Measurements from ENCODE around the gene SMPD2. TPM values are rescaled to one million over a fixed set of nuclear protein-coding genes. Genes with fewer than 3 reads are reported as not detected.

SMPD2 gene
- total and polyA plus RNA-seq, 9 of the 15 experiments (the other 6 are each of a cell fraction or from before 2014, with no cell fraction given): 0.13 to 21.8 (median 18.3) TPM

DNA sequence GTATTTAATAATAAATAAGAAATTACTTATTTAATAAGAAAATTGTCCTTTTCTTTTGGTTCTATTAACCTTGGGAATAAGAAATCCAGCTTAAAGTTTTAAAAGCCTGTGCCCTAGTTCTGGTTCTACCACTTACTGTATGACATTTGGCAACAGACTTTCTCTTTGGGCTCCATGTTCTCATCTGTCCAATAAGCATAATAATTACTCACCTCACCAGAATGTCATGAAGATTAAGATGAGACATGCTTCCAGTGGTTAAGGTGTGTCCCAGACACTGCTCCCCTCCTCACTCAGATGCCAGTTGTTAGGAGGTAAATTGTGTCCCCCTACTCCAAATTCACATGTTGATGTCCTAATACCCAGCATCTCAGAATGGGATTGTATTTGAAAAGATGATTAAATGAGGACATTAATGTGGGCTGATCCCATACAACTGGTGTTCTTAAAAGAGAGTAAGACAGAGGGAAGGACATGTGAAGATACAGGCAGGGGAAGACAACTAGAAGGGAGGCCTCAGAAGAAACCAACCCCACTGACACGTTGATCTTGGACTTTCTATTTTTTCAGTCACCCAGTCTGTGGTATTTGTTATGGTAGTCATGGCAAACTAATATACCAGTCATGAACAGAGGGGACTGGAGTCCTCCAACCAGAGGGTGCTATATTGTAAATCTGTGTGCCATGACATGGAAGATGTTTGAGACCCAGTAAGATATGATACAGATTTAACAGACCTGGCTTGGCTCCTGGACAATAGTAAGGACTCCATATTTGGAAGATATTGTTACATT is 21.4 kb downstream of the SMPD2 start:
- Histone ChIP-seq H3K9ac (ENCODE audit: insufficient read depth in 1 of 2, low read depth in 2 of 2, low read length in 2 of 2) (no peak overlapping the region), H3K36me3 (ENCODE audit: control insufficient read depth, insufficient read depth, low read length) (peaks cover 55% of the 10 kb centered on the region), H4K20me1 (replicated peaks; ENCODE audit: control insufficient read depth, insufficient read depth, low read length) (no peaks in the 10 kb centered on the region), H2AFZ (ENCODE audit: low read depth, low read length) (no peak overlapping the region), H3K27me3 (ENCODE audit: control insufficient read depth in 2 of 2, insufficient read depth in 2 of 2, low read length in 2 of 2) (no peaks in the 10 kb centered on the region), H3K4me2 (ENCODE audit: insufficient read depth, low read length) (no peak overlapping the region), H3K27ac (ENCODE audit: extremely low read depth, low read depth, low read length) (no peak overlapping the region), H3K4me3 (no peak overlapping the region), H3K79me2 (ENCODE audit: control insufficient read depth, insufficient read depth, low read length) (peaks cover 5% of the 10 kb centered on the region; the same call in 1 of the 3 replicates), H3K9me3 (replicated peaks; ENCODE audit: control insufficient read depth, insufficient read depth, low read depth, low read length) (no peaks in the 10 kb centered on the region), H3K4me1 (replicated peaks in 1 of 2; ENCODE audit: control insufficient read depth in 2 of 2, insufficient read depth in 2 of 2, low read length in 2 of 2) (no peaks in the 10 kb centered on the region; a peak in 2 of 5 replicates), H3K9me1 (ENCODE audit: control insufficient read depth, insufficient read depth, low read length) (no peaks in the 10 kb centered on the region)
- ATAC-seq (no peak), DNase-seq (ENCODE audit: extremely low read depth in 1 of 4, low spot score in 3 of 4) (no peak), FAIRE-seq (no peak)
- TF ChIP-seq, protein P1, sequence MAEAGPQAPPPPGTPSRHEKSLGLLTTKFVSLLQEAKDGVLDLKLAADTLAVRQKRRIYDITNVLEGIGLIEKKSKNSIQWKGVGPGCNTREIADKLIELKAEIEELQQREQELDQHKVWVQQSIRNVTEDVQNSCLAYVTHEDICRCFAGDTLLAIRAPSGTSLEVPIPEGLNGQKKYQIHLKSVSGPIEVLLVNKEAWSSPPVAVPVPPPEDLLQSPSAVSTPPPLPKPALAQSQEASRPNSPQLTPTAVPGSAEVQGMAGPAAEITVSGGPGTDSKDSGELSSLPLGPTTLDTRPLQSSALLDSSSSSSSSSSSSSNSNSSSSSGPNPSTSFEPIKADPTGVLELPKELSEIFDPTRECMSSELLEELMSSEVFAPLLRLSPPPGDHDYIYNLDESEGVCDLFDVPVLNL (CRISPR knock-in tag; IDR thresholded peaks at IDR 0.05; ENCODE audit: low read depth): no peak
- no peak for TF ChIP-seq STAG1 (CRISPR knock-in tag; IDR thresholded peaks at IDR 0.05; ENCODE audit: borderline replicate concordance)
- TF ChIP-seq TRIM28 (IDR thresholded peaks at IDR 0.05): no peak
- TF ChIP-seq JUN (IDR thresholded peaks at IDR 0.05; ENCODE audit: borderline replicate concordance, low read depth, low read length): no peak
- TF ChIP-seq JUN (CRISPR knock-in tag; IDR thresholded peaks at IDR 0.05; ENCODE audit: borderline replicate concordance): no peak
- TF ChIP-seq ZNF445 (CRISPR knock-in tag; IDR thresholded peaks at IDR 0.05; ENCODE audit: low read depth): no peak
- no peak for TF ChIP-seq TAL1 (IDR thresholded peaks at IDR 0.05)
- TF ChIP-seq EZH2 (IDR thresholded peaks at IDR 0.05; ENCODE audit: borderline replicate concordance, low read depth, low read length): no peak
- TF ChIP-seq TCFL5 (CRISPR knock-in tag; conservative IDR thresholded peaks at IDR 0.05): no peak
- intact Hi-C loops (cut with micrococcal nuclease) (no loop called here), in situ Hi-C loops (cut with MboI) (no loop called here)
- WGBS (ENCODE audit: insufficient coverage, low coverage, missing lambda C conversion rate): 82% methylated on average over 1 of the region's 1 CpG
- ChIA-PET CTCF (ENCODE audit: low intra/inter-chr PET ratio) (no interaction called here), POLR2A (interaction anchor here (0.6 kb wide), 1 partner anchor 1449 kb away, joined by 3 read pairs; no protein-coding TSS in a partner anchor)
- BruUV-seq (replicated peaks): no TSS peak
